Measurements from ENCODE around the gene IGFBP4. TPM values are rescaled to one million over a fixed set of nuclear protein-coding genes. Genes with fewer than 3 reads are reported as not detected.
"Not testable (repeated sequence)": the region's sequence is repeated elsewhere in the genome, so short reads cannot be mapped to it uniquely, and the experiment has no call there.

The IGFBP4 gene
- total RNA-seq, 1 experiment from 2014 or later: 6.5 TPM

DNA sequence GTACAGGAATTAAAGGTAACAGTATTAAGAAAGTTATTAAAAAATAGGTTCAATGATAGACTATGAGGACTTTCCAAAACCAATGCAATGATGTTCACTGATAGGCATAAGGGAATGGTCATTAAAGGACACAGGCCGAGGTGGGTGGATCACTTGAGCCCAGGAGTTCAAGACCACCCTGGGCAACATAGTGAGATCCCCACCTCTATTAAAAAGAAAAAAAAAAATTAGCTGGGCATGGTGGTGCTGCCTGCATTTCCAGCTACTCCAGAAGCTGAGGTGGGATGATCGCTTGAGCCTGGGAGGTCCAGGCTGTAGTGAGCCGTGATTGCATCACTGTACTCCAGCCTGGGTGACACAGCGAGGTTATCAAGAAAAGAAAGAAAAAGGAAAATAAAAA lies 31.4 kb upstream of the IGFBP4 start:
- ChIA-PET POLR2A (interaction anchor here (0.6 to 1.4 kb wide), 3 partner anchors 10 to 409 kb away, joined by 3 to 6 read pairs (median 4); no protein-coding TSS in a partner anchor), CTCF (interaction anchor here (0.6 to 1.5 kb wide), 8 partner anchors 11 to 121 kb away, joined by 3 to 8 read pairs (median 4); no protein-coding TSS in a partner anchor)
- Mint-ChIP-seq H3K4me3 (ENCODE audit: unreplicated experiment) (no peak overlapping the region), H3K27me3 (ENCODE audit: insufficient read depth, unreplicated experiment) (no peaks in the 10 kb centered on the region), H3K27ac (ENCODE audit: low read depth, unreplicated experiment) (peak overlapping the region; percentile 54), H3K9me3 (ENCODE audit: unreplicated experiment) (no peaks in the 10 kb centered on the region), H3K4me1 (ENCODE audit: insufficient read depth, unreplicated experiment) (peaks cover 21% of the 10 kb centered on the region), H3K36me3 (ENCODE audit: insufficient read depth, unreplicated experiment) (peaks cover 27% of the 10 kb centered on the region)
- no peak for TF ChIP-seq CTCF (IDR thresholded peaks at IDR 0.05; ENCODE audit: unreplicated experiment)
- no TSS peak for BruUV-seq (replicated peaks)
- no peak for DNase-seq (ENCODE audit: unreplicated experiment)
- intact Hi-C loops (cut with micrococcal nuclease): no loop called here

DNA sequence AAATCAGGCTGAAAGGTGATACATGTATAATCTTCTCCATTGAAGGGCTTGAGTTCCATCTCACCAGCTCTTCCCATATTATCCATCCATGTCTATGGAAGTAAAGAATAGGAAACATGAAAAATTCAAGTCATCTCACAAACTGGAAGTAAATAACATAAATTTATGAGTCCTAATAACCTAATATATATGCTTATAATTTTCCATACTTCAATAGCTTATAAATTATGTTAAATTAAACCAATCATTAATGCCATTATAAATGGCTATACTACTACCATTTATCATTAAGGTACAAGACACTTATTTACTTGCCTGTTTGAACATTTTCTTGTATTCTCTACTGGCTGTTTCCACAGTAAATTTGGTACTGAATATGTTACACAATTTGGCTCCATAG lies 30.4 kb upstream of the IGFBP4 start:
- intact Hi-C loops (cut with micrococcal nuclease): no loop called here
- no peak for TF ChIP-seq CTCF (IDR thresholded peaks at IDR 0.05; ENCODE audit: unreplicated experiment)
- Mint-ChIP-seq H3K36me3 (ENCODE audit: insufficient read depth, unreplicated experiment) (peaks cover 20% of the 10 kb centered on the region), H3K27me3 (ENCODE audit: insufficient read depth, unreplicated experiment) (no peaks in the 10 kb centered on the region), H3K4me3 (ENCODE audit: unreplicated experiment) (no peak overlapping the region), H3K27ac (ENCODE audit: low read depth, unreplicated experiment) (peak overlapping the region; percentile 54), H3K4me1 (ENCODE audit: insufficient read depth, unreplicated experiment) (peaks cover 21% of the 10 kb centered on the region), H3K9me3 (ENCODE audit: unreplicated experiment) (no peaks in the 10 kb centered on the region)
- no peak for DNase-seq (ENCODE audit: unreplicated experiment)
- ChIA-PET POLR2A (interaction anchor here (0.5 to 1.1 kb wide), 3 partner anchors 59 to 112 kb away, joined by 3 to 4 read pairs (median 3); no protein-coding TSS in a partner anchor), CTCF (interaction anchor here (0.7 to 1.5 kb wide), 8 partner anchors 12 to 147 kb away, joined by 3 to 5 read pairs (median 4); no protein-coding TSS in a partner anchor)
- BruUV-seq (replicated peaks): no TSS peak

DNA sequence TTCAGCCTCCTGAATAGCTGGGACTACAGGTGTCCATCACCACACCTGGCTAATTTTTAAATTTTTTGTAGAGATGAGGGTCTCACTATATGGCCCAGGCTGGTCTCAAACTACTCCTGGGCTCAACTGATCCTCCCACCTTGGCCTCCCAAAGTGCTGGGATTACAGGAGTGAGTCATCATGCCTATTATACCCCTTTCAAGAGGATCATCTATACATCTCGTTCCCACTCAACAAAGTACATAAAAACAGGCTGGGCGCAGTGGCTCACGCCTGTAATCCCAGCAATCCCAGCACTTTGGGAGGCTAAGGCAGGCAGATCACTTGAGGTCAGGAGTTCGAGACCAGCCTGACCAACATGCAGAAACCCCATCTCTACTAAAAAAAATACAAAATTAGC lies 28.9 kb upstream of the IGFBP4 start:
- H3K27ac Mint-ChIP-seq (ENCODE audit: low read depth, unreplicated experiment); H3K4me3 Mint-ChIP-seq (ENCODE audit: unreplicated experiment); DNase-seq (ENCODE audit: unreplicated experiment); H3K27me3 Mint-ChIP-seq (ENCODE audit: insufficient read depth, unreplicated experiment); BruUV-seq (replicated peaks); H3K9me3 Mint-ChIP-seq (ENCODE audit: unreplicated experiment): not testable (repeated sequence)
- Mint-ChIP-seq H3K4me1 (ENCODE audit: insufficient read depth, unreplicated experiment) (peaks cover 21% of the 10 kb centered on the region), H3K36me3 (ENCODE audit: insufficient read depth, unreplicated experiment) (peaks cover 13% of the 10 kb centered on the region)
- ChIA-PET CTCF (interaction anchor here (0.6 to 3.8 kb wide), 18 partner anchors 11 to 1414 kb away, joined by 3 to 23 read pairs (median 5); partner anchors contain the start of gene GJD3), POLR2A (interaction anchor here (0.7 to 1.5 kb wide), 7 partner anchors 13 to 405 kb away, joined by 3 to 7 read pairs (median 3); no protein-coding TSS in a partner anchor)
- intact Hi-C loops (cut with micrococcal nuclease): loop anchor here (2.0 kb wide), 1 partner anchor 16 kb away; no protein-coding TSS in a partner anchor

DNA sequence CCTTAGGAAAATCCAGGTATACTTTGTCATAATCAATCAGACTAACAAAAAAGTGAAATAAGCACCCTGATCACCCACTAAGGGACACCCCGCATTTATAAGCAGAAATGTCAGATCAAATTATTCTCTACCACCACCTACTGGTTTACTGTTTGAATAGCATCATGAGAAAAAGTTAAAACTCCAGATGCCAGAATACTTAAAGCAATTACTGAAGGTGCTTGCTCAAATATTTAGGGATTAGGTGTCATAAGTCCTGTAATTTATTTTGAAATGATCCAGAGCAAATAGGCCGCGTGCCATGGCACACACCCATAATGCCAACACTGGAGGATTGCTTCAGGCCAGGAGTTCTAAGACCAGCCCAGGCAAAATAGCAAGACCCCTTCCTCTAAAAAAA lies 27.9 kb upstream of the IGFBP4 start:
- Mint-ChIP-seq H3K36me3 (ENCODE audit: insufficient read depth, unreplicated experiment) (peaks cover 7% of the 10 kb centered on the region), H3K9me3 (ENCODE audit: unreplicated experiment) (no peaks in the 10 kb centered on the region), H3K27ac (ENCODE audit: low read depth, unreplicated experiment) (peak overlapping the region; percentile 42), H3K4me1 (ENCODE audit: insufficient read depth, unreplicated experiment) (peaks cover 16% of the 10 kb centered on the region), H3K27me3 (ENCODE audit: insufficient read depth, unreplicated experiment) (no peaks in the 10 kb centered on the region), H3K4me3 (ENCODE audit: unreplicated experiment) (peak overlapping the region; percentile 64)
- ChIA-PET POLR2A (interaction anchor here (0.7 to 2.9 kb wide), 10 partner anchors 7 to 1860 kb away, joined by 3 to 15 read pairs (median 4); no protein-coding TSS in a partner anchor), CTCF (interaction anchor here (0.7 to 3.8 kb wide), 27 partner anchors 8 to 302 kb away, joined by 3 to 23 read pairs (median 4); partner anchors contain the start of gene GJD3)
- intact Hi-C loops (cut with micrococcal nuclease): loop anchor here (2.0 to 5.0 kb wide), 2 partner anchors 17 to 113 kb away; no protein-coding TSS in a partner anchor
- BruUV-seq (replicated peaks): no TSS peak
- TF ChIP-seq CTCF (IDR thresholded peaks at IDR 0.05; ENCODE audit: unreplicated experiment): peak; percentile 49
- peak; percentile 68 for DNase-seq (ENCODE audit: unreplicated experiment)

Measured in MCF 10A (cell line).